Liver (tissue), 9 donors: ENCODE data around the gene TFF3. TPM values are rescaled to one million over a fixed set of nuclear protein-coding genes. Genes with fewer than 3 reads are reported as not detected.

Experiments
- DNase-seq: peaks from one replicate; pipeline ENCODE4 v3.0.0-alpha.2; 2017; ENCODE audit warnings: low spot score
- H3K27ac ChIP-seq, 2 donors: one replicate each; pipeline ENCODE4 v1.7.0; 2013; ENCODE audit warnings: inconsistent platforms in 2 of 2, low read length in 2 of 2, control low read depth in 1 of 2, low read depth in 1 of 2, mild to moderate bottlenecking in 1 of 2
- H3K27me3 ChIP-seq, 4 donors: one replicate each; pipeline versions ENCODE4 v1.6.1 to v1.7.0; 2013; ENCODE audit warnings: low read length in 3 of 4, inconsistent platforms in 1 of 4, mild to moderate bottlenecking in 1 of 4, moderate library complexity in 1 of 4; ENCODE audit not compliant: control insufficient read depth in 4 of 4, insufficient read depth in 4 of 4
- H3K36me3 ChIP-seq, 4 donors: one replicate each; pipeline versions ENCODE4 v1.6.1 to v1.7.0; 2013; ENCODE audit warnings: low read length in 3 of 4, mild to moderate bottlenecking in 3 of 4, low read depth in 1 of 4, moderate library complexity in 1 of 4; ENCODE audit not compliant: control insufficient read depth in 4 of 4, insufficient read depth in 3 of 4
- H3K4me1 ChIP-seq, 4 donors: one replicate each; pipeline versions ENCODE4 v1.6.1 to v1.7.0; 2013; ENCODE audit warnings: low read length in 3 of 4, mild to moderate bottlenecking in 3 of 4, moderate library complexity in 1 of 4; ENCODE audit not compliant: control insufficient read depth in 4 of 4, insufficient read depth in 4 of 4
- H3K4me3 ChIP-seq, 3 donors: one replicate each; pipeline versions ENCODE4 v1.6.1 to v1.7.0; 2013; ENCODE audit warnings: low read length in 3 of 3, control low read depth in 1 of 3, low read depth in 1 of 3, mild to moderate bottlenecking in 1 of 3
- H3K9ac ChIP-seq, 2 donors: one replicate each; pipeline ENCODE4 v1.7.0; 2013; ENCODE audit warnings: low read length in 2 of 2, mild to moderate bottlenecking in 2 of 2, moderate library complexity in 2 of 2, control low read depth in 1 of 2, low read depth in 1 of 2
- H3K9me3 ChIP-seq, 4 donors: one replicate each; pipeline versions ENCODE4 v1.6.1 to v1.7.0; 2013; ENCODE audit warnings: low read length in 3 of 4; ENCODE audit not compliant: control insufficient read depth in 4 of 4
- ATF3 ChIP-seq: IDR thresholded peaks from 2 replicates; pipeline ENCODE4 v1.6.1; 2016; ENCODE audit warnings: antibody characterized with exemption
- EGR1 ChIP-seq, 2 donors: IDR thresholded peaks; 2 replicates each; pipeline ENCODE4 v1.6.1; 2016 to 2018; ENCODE audit warnings: antibody characterized with exemption in 2 of 2, low read depth in 2 of 2
- FOXA1 ChIP-seq: IDR thresholded peaks from 2 replicates; pipeline ENCODE4 v1.6.1; 2016; ENCODE audit warnings: antibody characterized with exemption
- FOXA2 ChIP-seq: IDR thresholded peaks from 2 replicates; pipeline ENCODE4 v1.6.1; 2016; ENCODE audit warnings: antibody characterized with exemption
- HNF4G ChIP-seq: IDR thresholded peaks from 2 replicates; pipeline ENCODE4 v1.6.1; 2016; ENCODE audit warnings: antibody characterized with exemption
- NR2F2 ChIP-seq: IDR thresholded peaks from 2 replicates; pipeline ENCODE4 v1.6.1; 2016; ENCODE audit warnings: antibody characterized with exemption
- RAD21 ChIP-seq, 2 donors: IDR thresholded peaks; 2 replicates each; pipeline ENCODE4 v1.6.1; 2016; ENCODE audit warnings: antibody characterized with exemption in 2 of 2, mild to moderate bottlenecking in 2 of 2
- REST ChIP-seq: IDR thresholded peaks from 2 replicates; pipeline ENCODE4 v1.6.1; 2016; ENCODE audit warnings: antibody characterized with exemption, mild to moderate bottlenecking
- SP1 ChIP-seq: IDR thresholded peaks from 2 replicates; pipeline ENCODE4 v1.6.1; 2018; ENCODE audit warnings: antibody characterized with exemption, mild to moderate bottlenecking
- TAF1 ChIP-seq: conservative IDR thresholded peaks from 2 replicates; pipeline ENCODE4 v1.6.1; 2016; ENCODE audit warnings: antibody characterized with exemption, mild to moderate bottlenecking
- YY1 ChIP-seq: IDR thresholded peaks from 2 replicates; pipeline ENCODE4 v1.6.1; 2016; ENCODE audit warnings: antibody characterized with exemption, mild to moderate bottlenecking
- ZBTB33 ChIP-seq: IDR thresholded peaks from 2 replicates; pipeline ENCODE4 v1.6.1; 2016; ENCODE audit warnings: antibody characterized with exemption
- WGBS: extraction: QIAGEN DNeasy Blood & Tissue Kit; methylation state at CpG from one replicate; pipeline ENCODE4 v1.1.7; 2013; 5-methylcytosine and 5-hydroxymethylcytosine counted together
- polyA plus RNA-seq, 2 donors: library from polyadenylated mRNA; stranded (reverse) in 1 of 2; unstranded in 1 of 2; fragments of 200-250 nt in 1 of 2; fragments of >200 nt in 1 of 2; fragmentation: Nextera tagmentation in 1 of 2; extraction: Ambion mirVana in 1 of 2; gene quantifications; one replicate each; pipeline versions ENCODE4 v1.2.1 to v1.2.3, GENCODE V29; 2013 to 2015
- total RNA-seq, 2 donors: library from RNA; depleted of rRNA; stranded (reverse); fragments of >200 nt; gene quantifications; one replicate each; pipeline ENCODE4 v1.2.3, GENCODE V29; 2014
- TF ChIP-seq, protein P1 (sequence below): IDR thresholded peaks from 2 replicates; pipeline ENCODE4 v1.6.1; 2016; ENCODE audit warnings: antibody characterized with exemption
- TF ChIP-seq, protein P2 (sequence below): fragments of 150-350 bp; IDR thresholded peaks from 2 replicates; pipeline ENCODE4 v1.5.1; 2017; ENCODE audit warnings: improper control_type of control experiment, low read depth, low read length; ENCODE audit not compliant: missing input control
- donor health status: healthy.
- donor health status: healthy.
- donor health status: healthy.
- donor health status: healthy.
- donor health status: healthy.

TFF3 gene
- total and polyA plus RNA-seq, 4 donors: 0.09 to 4.1 (median 1.5) TPM

GRCh38 chr21:42272984-42273600 lies 42.1 kb downstream of the TFF3 start:
- Histone ChIP-seq H3K36me3 (peaks cover 0 to 3% (median 0%) of the 10 kb centered on the region in 4 donors), H3K9me3 (no peaks in the 10 kb centered on the region), H3K27ac (no peak overlapping the region), H3K4me1 (no peaks in the 10 kb centered on the region), H3K9ac (no peak overlapping the region), H3K27me3 (no peaks in the 10 kb centered on the region), H3K4me3 (no peak overlapping the region)
- 91% methylated on average over 29 of the region's 29 CpGs for WGBS
- TF ChIP-seq NR2F2 (no peak), FOXA1 (no peak), YY1 (no peak)
- DNase-seq: no peak

DNA sequence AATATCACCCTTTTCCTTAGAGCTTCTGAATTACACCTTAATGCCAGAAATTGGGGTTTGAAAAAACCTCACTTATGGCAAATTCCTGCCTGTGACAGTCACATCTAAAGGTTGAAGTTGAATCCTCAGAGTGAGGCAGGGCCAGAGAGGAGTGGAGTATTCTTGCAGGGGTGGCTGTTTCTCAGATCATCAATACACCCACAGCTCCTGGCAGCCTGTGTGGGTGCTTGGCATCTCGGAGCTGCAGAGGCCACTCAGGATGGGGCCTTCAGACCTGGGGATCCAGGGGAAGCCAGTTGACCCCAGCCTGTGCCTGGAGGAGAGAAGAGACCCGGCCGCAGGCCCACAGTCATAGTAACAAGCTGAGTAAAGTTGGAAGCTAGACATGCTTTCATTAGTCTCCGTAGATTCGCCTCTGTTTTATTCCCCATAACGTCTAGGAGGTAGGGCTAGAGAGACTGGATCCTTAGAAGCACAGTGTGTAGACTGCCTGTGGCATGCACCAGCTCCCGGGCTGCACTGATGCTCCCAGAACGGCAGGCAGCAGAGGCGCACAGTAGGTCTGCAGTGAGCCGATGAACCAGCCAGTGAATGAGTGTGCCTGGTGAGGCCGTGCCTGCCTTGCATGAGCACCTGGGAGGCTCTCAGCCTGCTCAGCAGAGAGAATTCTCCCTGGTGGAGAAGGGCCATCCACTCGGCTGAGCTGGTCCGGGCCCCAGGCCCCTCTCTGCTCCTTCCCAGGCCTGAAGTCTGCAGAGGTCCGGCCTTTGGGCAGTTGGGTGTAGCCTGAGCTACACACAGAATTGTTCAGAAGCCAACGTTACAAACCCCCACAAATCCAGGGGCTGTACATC lies 42.9 kb downstream of the TFF3 start:
- Histone ChIP-seq H3K9me3 (no peaks in the 10 kb centered on the region), H3K27ac (no peak overlapping the region), H3K4me3 (no peak overlapping the region), H3K4me1 (no peaks in the 10 kb centered on the region), H3K27me3 (no peaks in the 10 kb centered on the region), H3K9ac (no peak overlapping the region), H3K36me3 (peaks cover 0 to 3% (median 0%) of the 10 kb centered on the region in 4 donors)
- TF ChIP-seq YY1: no peak
- no peak for TF ChIP-seq SP1
- no peak for TF ChIP-seq ZBTB33
- TF ChIP-seq HNF4G: no peak
- no peak for TF ChIP-seq TAF1
- no peak for TF ChIP-seq ATF3
- TF ChIP-seq FOXA2: no peak
- TF ChIP-seq, protein P1, sequence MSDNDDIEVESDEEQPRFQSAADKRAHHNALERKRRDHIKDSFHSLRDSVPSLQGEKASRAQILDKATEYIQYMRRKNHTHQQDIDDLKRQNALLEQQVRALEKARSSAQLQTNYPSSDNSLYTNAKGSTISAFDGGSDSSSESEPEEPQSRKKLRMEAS: no peak
- 92% methylated on average over 15 of the region's 15 CpGs for WGBS
- no peak for DNase-seq

DNA sequence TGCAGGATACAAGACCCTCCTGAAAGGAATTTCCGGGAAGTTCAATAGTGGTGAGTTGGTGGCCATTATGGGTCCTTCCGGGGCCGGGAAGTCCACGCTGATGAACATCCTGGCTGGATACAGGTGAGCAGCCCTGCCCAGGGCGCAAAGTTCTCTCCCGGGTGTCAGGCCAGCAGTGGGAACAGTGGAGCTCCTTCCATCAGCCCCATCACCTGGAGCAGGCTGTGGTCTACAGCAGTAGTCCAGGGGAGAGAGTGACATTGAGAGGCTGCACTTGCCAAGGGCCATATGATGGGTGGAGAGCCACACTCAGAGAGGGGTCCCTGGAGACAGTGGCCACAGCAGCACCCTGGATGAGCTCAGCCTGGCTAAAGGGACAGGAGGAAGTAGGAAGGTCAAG lies 44.1 kb downstream of the TFF3 start:
- H3K9ac ChIP-seq: no peak overlapping the region
- no peak for DNase-seq
- H3K27ac ChIP-seq: no peak overlapping the region
- H3K27me3 ChIP-seq: no peaks in the 10 kb centered on the region
- H3K4me3 ChIP-seq: no peak overlapping the region
- peaks cover 0 to 3% (median 0%) of the 10 kb centered on the region in 4 donors for H3K36me3 ChIP-seq
- H3K9me3 ChIP-seq: no peaks in the 10 kb centered on the region
- H3K4me1 ChIP-seq: no peaks in the 10 kb centered on the region
- 95% methylated on average over 6 of the region's 6 CpGs for WGBS
- TF ChIP-seq HNF4G: no peak
- TF ChIP-seq, protein P1: no peak
- no peak for TF ChIP-seq FOXA1
- TF ChIP-seq, protein P2, sequence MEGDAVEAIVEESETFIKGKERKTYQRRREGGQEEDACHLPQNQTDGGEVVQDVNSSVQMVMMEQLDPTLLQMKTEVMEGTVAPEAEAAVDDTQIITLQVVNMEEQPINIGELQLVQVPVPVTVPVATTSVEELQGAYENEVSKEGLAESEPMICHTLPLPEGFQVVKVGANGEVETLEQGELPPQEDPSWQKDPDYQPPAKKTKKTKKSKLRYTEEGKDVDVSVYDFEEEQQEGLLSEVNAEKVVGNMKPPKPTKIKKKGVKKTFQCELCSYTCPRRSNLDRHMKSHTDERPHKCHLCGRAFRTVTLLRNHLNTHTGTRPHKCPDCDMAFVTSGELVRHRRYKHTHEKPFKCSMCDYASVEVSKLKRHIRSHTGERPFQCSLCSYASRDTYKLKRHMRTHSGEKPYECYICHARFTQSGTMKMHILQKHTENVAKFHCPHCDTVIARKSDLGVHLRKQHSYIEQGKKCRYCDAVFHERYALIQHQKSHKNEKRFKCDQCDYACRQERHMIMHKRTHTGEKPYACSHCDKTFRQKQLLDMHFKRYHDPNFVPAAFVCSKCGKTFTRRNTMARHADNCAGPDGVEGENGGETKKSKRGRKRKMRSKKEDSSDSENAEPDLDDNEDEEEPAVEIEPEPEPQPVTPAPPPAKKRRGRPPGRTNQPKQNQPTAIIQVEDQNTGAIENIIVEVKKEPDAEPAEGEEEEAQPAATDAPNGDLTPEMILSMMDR: no peak
- TF ChIP-seq EGR1 (IDR thresholded peaks at IDR 0.05; ENCODE audit: low read depth in 2 of 2): no peak
- no peak for TF ChIP-seq ATF3
- no peak for TF ChIP-seq YY1
- TF ChIP-seq ZBTB33: no peak
- TF ChIP-seq RAD21 (IDR thresholded peaks at IDR 0.05): no peak
- TF ChIP-seq SP1: no peak
- no peak for TF ChIP-seq REST
- no peak for TF ChIP-seq NR2F2
